HepG2 (cell line): ENCODE results near the gene GSPT1. TPM values are rescaled to one million over a fixed set of nuclear protein-coding genes. Genes with fewer than 3 reads are reported as not detected.

Experiments
- ATRX ChIP-seq: sonication (generic); formaldehyde crosslinking; IDR thresholded peaks from 2 replicates; pipeline ENCODE4 v1.4.0; 2020; ENCODE audit warnings: missing genetic modification reagents, borderline replicate concordance
- DMAP1 ChIP-seq: IDR thresholded peaks from 2 replicates; pipeline ENCODE4 v1.6.1; 2016
- E2F1 ChIP-seq: sonication (generic); formaldehyde crosslinking; IDR thresholded peaks from 2 replicates; pipeline ENCODE4 v1.5.0; 2020; ENCODE audit warnings: missing genetic modification reagents
- FOSL1 ChIP-seq: sonication (generic); formaldehyde crosslinking; IDR thresholded peaks from 2 replicates; pipeline ENCODE4 v1.9.0; 2021; ENCODE audit warnings: missing genetic modification reagents, borderline replicate concordance
- FOXO4 ChIP-seq: sonication (generic); formaldehyde crosslinking; conservative IDR thresholded peaks from 2 replicates; pipeline ENCODE4 v1.8.1; 2023; ENCODE audit warnings: missing genetic modification reagents
- HMG20A ChIP-seq: IDR thresholded peaks from 2 replicates; pipeline ENCODE4 v1.6.1; 2016; ENCODE audit warnings: borderline replicate concordance
- REPIN1 ChIP-seq: sonication (generic); formaldehyde crosslinking; IDR thresholded peaks from 2 replicates; pipeline ENCODE4 v1.8.0; 2022; ENCODE audit warnings: missing genetic modification reagents, low read depth, mild to moderate bottlenecking, borderline replicate concordance
- REXO4 ChIP-seq: sonication (generic); formaldehyde crosslinking; IDR thresholded peaks from 2 replicates; pipeline ENCODE4 v1.8.0; 2022; ENCODE audit warnings: missing genetic modification reagents, mild to moderate bottlenecking, borderline replicate concordance
- RORA ChIP-seq: sonication (generic); formaldehyde crosslinking; IDR thresholded peaks from 2 replicates; pipeline ENCODE4 v1.5.0; 2020; ENCODE audit warnings: mild to moderate bottlenecking, missing genetic modification reagents, moderate library complexity
- SMAD3 ChIP-seq: sonication (generic); formaldehyde crosslinking; IDR thresholded peaks from 2 replicates; pipeline ENCODE4 v1.4.0; 2020; ENCODE audit warnings: missing genetic modification reagents
- TBP ChIP-seq: sonication (generic); formaldehyde crosslinking; IDR thresholded peaks from 2 replicates; pipeline ENCODE4 v1.5.0; 2020; ENCODE audit warnings: missing genetic modification reagents
- THRA ChIP-seq: sonication (generic); formaldehyde crosslinking; IDR thresholded peaks from 2 replicates; pipeline ENCODE4 v1.4.0; 2020; ENCODE audit warnings: missing genetic modification reagents, borderline replicate concordance
- XRCC5 ChIP-seq: fragments of 200-400 bp; formaldehyde crosslinking; optimal IDR thresholded peaks from 2 replicates; pipeline ENCODE3; 2017; ENCODE audit warnings: mild to moderate bottlenecking, low read length
- ZNF264 ChIP-seq: sonication (generic); formaldehyde crosslinking; IDR thresholded peaks from 2 replicates; pipeline ENCODE4 v1.4.0; 2020; ENCODE audit warnings: missing genetic modification reagents
- ZNF44 ChIP-seq: sonication (generic); formaldehyde crosslinking; IDR thresholded peaks from 2 replicates; pipeline ENCODE4 v1.5.1; 2020; ENCODE audit warnings: mild to moderate bottlenecking, missing genetic modification reagents
- ZNF576 ChIP-seq: sonication (generic); formaldehyde crosslinking; IDR thresholded peaks from 2 replicates; pipeline ENCODE4 v1.4.0; 2020; ENCODE audit warnings: mild to moderate bottlenecking, missing genetic modification reagents
- polyA plus RNA-seq, 8 experiments: library from polyadenylated mRNA; depleted of rRNA in 3 of 8; stranded (reverse) in 7 of 8; unstranded in 1 of 8; fragments of >200 nt; fragmentation: Illumina TruSeq in 4 of 8; extraction: Trizol in 4 of 8; gene quantifications; 2 replicates each; pipeline versions ENCODE4 v1.2.1 to v1.2.3, GENCODE V29; 2011 to 2016; ENCODE audit warnings: low read depth in 4 of 8, missing spikeins in 1 of 8, mixed read lengths in 1 of 8; ENCODE audit not compliant: insufficient read depth in 1 of 8
- total RNA-seq, 5 experiments: library from RNA; depleted of rRNA; stranded (reverse); fragments of >200 nt; fragmentation: Illumina TruSeq; extraction: Trizol; gene quantifications; 2 replicates each; pipeline ENCODE4 v1.2.3, GENCODE V29; 2016; ENCODE audit warnings: low read depth in 1 of 5
- TF ChIP-seq, protein P1 (sequence below): sonication (generic); formaldehyde crosslinking; conservative IDR thresholded peaks from 2 replicates; pipeline ENCODE4 v1.4.0; 2020; ENCODE audit warnings: missing genetic modification reagents
- TF ChIP-seq, protein P2 (sequence below): IDR thresholded peaks from 2 replicates; pipeline ENCODE4 v1.6.1; 2018; ENCODE audit warnings: missing genetic modification reagents, mild to moderate bottlenecking, missing compliant biosample characterization

The GSPT1 gene
- total and polyA plus RNA-seq, 2 of the 13 experiments (the other 11 are each of a cell fraction or from before 2014, with no cell fraction given) = 120 to 316 TPM

DNA sequence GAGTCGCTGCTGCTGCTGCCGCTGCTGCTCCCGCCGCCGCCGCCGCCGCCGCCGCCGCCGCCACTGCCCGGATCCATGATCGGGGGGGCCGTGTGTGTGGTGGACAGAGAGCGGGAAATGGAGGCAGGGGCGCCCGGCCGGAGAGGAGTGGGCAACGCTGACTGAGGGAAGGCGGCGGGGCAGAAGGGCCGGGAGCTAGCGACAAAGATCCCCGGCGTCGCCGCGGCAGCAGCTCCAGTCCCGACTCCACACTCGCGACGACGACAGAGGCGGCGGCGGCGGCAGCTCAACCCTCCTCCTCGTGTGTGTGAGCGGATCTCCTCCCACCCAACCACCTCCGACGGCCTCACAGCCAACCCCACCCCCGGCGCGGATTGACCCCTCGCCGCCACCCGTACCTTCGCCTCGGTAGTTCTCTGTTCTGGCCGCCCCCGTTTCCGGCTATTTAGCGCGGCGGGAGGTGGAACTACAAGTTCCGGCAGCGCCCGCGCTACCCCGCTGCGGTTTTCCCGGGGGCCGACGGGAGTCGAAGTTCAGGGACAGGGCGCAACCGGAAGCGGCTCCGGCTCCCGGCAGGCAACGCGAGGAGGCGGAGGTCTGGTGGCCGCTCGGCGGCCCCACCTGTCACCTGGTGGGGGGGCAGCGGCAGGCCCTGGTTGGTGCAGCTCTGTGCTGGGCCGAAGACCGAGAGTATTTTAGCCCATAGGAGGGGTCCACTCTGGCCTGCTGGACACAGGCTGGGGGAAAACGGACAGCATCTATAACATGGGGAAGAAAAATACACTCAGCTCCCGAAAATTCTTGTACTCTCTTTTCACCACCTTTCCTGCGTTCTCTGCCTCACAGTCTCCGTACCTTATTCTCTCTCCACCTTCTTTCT lies at the start of gene GSPT1 (continued):
- TF ChIP-seq, protein P1, sequence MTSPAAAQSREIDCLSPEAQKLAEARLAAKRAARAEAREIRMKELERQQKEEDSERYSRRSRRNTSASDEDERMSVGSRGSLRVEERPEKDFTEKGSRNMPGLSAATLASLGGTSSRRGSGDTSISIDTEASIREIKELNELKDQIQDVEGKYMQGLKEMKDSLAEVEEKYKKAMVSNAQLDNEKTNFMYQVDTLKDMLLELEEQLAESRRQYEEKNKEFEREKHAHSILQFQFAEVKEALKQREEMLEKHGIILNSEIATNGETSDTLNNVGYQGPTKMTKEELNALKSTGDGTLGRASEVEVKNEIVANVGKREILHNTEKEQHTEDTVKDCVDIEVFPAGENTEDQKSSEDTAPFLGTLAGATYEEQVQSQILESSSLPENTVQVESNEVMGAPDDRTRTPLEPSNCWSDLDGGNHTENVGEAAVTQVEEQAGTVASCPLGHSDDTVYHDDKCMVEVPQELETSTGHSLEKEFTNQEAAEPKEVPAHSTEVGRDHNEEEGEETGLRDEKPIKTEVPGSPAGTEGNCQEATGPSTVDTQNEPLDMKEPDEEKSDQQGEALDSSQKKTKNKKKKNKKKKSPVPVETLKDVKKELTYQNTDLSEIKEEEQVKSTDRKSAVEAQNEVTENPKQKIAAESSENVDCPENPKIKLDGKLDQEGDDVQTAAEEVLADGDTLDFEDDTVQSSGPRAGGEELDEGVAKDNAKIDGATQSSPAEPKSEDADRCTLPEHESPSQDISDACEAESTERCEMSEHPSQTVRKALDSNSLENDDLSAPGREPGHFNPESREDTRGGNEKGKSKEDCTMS (CRISPR knock-in tag) = peak; percentile 79; the same call in 1 of the 2 replicates
- TF ChIP-seq E2F1 (CRISPR knock-in tag) = peak; percentile 59; the same call in 1 of the 2 replicates
- TF ChIP-seq REXO4 (CRISPR knock-in tag) = no peak; the same call in 1 of the 2 replicates
- no peak for TF ChIP-seq HMG20A (CRISPR knock-in tag)
- TF ChIP-seq RORA (CRISPR knock-in tag) = no peak
- peak; percentile 84 for TF ChIP-seq SMAD3 (CRISPR knock-in tag)
- peak; percentile 96 for TF ChIP-seq XRCC5
- TF ChIP-seq ATRX (CRISPR knock-in tag) = no peak
- no peak for TF ChIP-seq FOXO4 (CRISPR knock-in tag)
- TF ChIP-seq ZNF264 (CRISPR knock-in tag) = 0 out of 2 replicates have a peak, but pooled peaks have one; percentile 26
- TF ChIP-seq DMAP1 (CRISPR knock-in tag) = peak; percentile 93
- 0 out of 2 replicates have a peak, but pooled peaks have one; percentile 16 for TF ChIP-seq ZNF576 (CRISPR knock-in tag)
- no peak for TF ChIP-seq FOSL1 (CRISPR knock-in tag)
- peak; percentile 91 for TF ChIP-seq TBP
- peak; percentile 85 for TF ChIP-seq THRA (CRISPR knock-in tag)
- TF ChIP-seq, protein P2, sequence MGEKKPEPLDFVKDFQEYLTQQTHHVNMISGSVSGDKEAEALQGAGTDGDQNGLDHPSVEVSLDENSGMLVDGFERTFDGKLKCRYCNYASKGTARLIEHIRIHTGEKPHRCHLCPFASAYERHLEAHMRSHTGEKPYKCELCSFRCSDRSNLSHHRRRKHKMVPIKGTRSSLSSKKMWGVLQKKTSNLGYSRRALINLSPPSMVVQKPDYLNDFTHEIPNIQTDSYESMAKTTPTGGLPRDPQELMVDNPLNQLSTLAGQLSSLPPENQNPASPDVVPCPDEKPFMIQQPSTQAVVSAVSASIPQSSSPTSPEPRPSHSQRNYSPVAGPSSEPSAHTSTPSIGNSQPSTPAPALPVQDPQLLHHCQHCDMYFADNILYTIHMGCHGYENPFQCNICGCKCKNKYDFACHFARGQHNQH (CRISPR knock-in tag) = peak; percentile 95
- peak; percentile 95 for TF ChIP-seq REPIN1 (CRISPR knock-in tag)
- TF ChIP-seq ZNF44 (CRISPR knock-in tag) = no peak; the same call in 1 of the 2 replicates
